GM21825 (cell line): Measurements from ENCODE around the gene HSD17B14.

Source experiments
- ATAC-seq: cut with Tn5 transposase; IDR thresholded peaks from one replicate; pipeline ENCODE4 v1.9.1; 2021; ENCODE audit warnings: mild to moderate bottlenecking, moderate library complexity; ENCODE audit not compliant: unreplicated experiment

The HSD17B14 gene

GRCh38 chr19:48830965-48831364 lies 5.3 kb downstream of the HSD17B14 start:
- no peak for ATAC-seq

DNA sequence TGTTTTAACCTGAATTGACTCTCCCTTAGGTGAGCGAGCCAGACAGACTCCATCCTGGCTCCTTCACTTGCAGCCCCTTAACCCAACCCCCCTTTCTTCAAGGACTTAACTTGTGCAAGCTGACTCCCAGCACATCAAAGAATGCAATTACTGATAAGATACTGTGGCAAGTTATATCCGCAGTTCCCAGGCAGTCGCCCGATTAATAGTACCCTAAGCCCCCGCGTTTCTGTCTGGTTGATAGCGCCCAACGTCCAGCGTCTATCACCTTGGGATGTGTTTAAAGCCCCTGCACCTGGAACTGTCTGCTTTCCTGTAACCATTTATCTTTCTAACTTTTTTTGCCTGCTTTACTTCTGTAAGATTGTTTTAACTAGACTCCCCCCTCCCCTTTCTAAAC lies 6.2 kb downstream of the HSD17B14 start:
- ATAC-seq: no peak

DNA sequence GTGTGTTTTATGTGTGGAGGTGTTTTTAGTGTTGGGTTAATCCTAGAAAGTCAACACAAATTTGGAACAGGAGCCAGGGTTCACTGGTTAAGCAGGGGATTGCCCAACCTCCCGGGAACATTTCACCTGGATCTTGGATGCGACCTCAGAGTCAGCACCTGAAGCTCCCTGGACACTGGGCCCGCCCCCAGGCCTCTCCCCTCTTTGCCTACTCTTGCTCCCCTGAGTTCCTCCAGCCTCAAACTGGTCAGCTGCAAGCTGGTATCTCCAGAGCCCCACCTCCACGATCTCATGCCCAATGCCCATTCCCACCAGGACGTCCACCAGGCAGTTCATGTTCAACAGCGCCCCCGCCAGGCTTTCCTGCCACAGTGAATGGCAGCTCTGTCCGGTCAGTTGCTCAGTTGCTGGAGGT lies 9.7 kb downstream of the HSD17B14 start:
- ATAC-seq: no peak

GRCh38 chr19:48822514-48822913 lies 13.8 kb downstream of the HSD17B14 start:
- ATAC-seq: no peak

GRCh38 chr19:48821633-48822032 lies 14.7 kb downstream of the HSD17B14 start:
- no peak for ATAC-seq

DNA sequence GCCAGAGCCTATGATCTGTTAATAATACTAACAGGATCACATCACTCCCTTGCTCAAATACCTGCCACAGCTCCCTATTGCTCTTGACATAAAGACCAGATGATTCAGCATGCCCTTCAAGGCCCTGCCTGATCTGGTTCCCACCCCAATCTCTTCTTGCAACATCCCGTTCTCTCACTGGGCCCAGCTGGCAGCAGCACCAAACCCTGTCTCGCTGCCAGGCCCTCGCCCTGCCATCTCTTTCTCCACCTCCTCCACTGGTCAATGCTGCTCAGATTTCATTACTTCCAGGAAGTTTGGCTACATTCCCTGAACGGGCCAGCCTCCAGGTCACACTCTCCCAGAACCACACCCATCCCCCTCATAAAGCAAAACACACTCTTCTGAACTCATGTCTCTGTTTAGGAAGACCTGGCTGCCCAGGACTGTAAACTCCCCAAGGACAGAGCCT lies 16.9 kb downstream of the HSD17B14 start:
- ATAC-seq: no peak

DNA sequence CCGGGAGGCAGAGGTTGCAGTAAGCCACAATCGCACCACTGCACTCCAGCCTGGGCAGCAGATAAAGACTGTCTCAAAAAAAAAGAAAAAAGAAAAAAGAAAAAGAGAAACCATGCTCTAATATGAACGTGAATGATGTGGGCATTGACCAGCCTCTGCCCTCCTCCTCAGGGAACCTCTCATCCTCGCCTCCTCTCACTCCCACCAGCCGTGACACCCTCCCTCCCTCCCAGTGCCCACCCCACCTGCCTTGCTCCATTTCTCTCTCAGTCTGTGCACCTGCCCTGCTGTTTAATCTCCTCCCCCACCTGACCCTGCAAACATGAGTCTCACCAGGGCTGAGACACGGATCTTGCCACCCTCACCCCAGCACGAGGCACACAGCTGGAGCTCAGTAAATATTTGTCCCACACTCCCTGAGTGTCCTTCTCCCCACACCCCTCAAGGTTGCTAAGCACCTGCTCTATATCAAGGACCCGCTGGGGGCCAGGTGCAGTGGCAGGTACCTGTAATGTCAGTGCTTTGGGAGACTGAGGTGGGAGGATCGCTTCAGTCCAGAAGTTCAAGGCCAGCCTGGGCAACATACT lies 18.0 kb downstream of the HSD17B14 start:
- ATAC-seq: no peak

DNA sequence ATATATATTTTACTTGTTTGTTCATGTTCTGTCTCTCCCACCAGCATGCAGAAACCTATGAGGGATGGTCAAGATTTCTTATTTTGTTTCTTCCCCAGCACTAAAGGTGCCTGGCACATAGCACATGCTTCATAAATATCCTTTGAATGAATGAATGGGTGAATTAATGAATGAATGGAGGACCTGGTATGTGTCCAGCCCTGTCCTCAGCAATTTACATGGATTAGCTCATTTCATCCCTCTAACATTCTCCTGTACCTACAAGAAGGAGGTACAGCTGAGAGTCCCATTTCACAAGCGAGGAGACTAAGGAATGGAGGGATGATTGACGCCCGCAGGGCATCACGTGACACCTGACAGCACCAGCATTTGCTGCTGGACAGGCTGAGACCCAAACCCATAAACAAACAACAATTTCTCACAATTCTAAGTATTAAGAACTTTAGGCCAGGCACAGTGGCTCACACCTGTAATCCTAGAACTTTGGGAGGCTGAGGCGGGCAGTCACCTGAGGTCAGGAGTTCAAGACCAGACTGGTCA lies 18.6 kb downstream of the HSD17B14 start:
- no peak for ATAC-seq

- no peak for ATAC-seq
These were observed 20.3 kb downstream of the HSD17B14 start for GRCh38 chr19:48815870-48816501.

DNA sequence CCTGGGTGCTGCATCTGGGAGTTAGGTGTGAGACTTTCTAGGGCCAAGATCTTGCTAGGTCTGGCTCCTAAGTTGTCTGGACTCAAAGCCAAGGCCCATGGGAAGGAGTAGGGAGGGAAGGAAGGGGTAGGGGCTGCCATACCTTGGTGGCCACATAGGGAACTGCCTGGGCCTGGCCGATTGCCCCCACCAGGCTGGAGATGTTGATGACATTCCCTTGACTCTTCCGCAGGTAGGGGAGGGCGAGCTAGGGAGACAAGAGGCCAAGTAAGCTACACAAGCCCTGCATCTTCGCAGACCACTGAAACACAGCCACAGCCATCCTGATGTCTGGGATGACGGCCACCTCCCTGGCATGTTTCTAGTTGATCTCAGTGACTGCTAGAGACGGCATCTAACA lies 21.4 kb downstream of the HSD17B14 start:
- ATAC-seq: no peak

DNA sequence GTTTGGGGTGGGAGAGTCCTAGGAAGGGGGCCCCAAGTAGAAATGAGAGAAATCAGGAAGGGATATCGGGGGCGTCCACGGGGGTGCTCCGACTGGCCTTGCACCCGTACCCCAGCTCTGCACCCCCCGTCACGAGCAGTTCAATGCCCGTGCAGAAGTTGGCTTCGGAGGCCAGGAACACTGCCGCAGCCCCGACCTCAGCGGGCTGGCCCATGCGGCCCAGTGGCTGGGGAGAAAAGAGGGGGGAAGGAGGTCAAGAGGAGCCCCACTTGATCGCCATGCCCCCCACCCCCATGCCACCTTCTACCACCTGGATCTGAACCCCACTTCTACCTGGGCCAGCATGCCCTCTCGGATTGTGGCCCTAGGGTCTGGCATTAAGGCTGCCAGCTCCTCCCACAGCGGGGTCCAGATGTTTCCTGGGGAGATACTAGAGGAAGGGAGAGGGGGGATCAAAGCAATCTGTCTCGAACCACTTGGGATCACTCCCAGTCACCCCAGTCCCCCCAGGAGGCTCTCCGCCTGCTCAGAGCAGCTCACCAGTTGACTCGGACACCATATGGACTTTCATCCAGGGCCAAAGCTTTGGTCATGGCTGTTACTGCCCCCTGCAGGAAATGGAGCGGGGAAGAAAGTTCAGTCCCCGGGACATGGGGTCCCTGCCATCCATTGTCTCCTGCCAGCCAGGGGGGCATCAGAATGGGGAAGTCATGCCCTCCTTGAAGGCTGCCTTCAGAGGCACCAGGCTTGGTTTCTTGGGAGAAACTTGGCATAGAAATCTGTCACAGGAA lies 23.0 kb downstream of the HSD17B14 start:
- no peak for ATAC-seq

DNA sequence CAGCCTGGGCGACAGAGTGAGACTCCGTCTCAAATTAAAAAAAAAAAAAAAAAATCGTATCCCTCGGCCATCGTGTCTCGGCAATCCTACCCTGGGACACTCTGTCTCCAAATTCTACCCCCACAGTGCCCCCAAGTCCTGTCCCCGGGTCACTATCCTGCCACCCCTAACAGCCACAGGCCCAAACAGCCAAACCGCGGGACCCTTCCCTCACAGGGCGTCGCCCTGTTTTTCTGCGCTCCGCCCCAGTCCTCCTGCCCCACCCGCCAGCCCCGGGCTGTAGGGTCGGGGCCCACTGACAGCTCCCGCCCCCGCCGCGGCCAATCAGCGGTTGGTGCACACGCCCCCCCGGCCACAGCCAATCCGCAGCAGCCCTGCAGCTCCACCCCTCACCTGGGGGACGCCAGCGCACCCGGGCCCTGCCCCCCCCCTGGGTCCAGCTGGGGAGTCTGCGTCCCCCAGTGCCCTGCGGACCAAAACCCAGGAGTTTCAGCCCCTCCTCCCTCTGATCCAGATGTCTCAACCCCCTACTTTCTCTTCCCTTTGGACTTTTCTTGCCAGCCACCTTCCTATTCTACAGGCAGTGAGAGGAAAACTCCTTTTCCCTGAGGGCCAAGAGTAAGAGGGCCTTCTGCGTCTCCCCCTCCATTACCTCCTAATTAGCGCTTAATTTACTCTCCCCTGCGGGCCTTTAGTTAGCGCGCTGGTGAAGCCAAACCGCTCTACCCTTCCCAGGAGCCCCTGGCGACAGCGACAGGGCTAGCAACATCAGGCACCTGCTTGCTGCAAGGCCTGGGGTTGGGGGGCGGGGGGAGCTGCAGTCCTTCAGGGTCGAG lies 24.0 kb downstream of the HSD17B14 start:
- ATAC-seq: peak; percentile 45

GRCh38 chr19:48810151-48810550 lies 26.1 kb downstream of the HSD17B14 start:
- ATAC-seq: no peak

GRCh38 chr19:48807590-48808308 lies 28.5 kb downstream of the HSD17B14 start:
- ATAC-seq: no peak

DNA sequence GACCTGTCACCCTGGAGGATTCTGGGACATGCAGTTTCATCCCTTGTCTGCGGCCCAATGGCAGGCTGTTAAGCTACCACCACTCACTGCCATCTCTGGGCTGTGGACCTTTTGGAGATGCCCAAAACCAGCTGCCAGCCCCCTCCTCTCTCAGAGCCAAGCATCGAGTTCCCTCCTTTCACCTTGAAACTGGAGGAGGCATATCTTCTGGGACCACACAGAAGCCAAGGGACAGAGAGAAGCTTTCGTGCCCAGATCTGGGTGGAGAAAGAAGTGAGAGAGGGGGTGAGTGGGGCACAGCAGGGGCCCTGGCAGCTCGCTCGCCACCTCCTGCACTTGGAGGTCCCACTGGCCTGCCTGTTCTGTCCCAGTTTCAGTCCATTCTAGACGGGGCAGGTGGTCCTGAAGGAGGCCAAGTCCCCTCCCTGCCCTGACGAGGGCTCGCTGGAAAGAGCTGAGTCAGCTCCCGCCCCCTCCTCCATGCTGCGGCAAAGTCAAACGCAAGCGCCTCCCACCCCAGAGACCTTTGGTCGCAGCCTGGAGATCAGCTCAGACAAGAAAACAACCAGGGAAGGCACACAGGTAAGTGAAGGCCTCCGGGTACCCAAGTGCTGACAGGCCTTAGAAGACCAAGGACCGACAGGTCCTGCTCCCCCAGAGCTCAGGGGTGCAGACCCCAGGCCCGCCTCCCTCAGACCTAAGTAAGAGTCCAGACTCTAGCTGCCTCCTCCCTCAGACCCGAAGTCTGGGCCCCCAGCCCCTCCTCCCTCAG lies 29.3 kb downstream of the HSD17B14 start:
- no peak for ATAC-seq

DNA sequence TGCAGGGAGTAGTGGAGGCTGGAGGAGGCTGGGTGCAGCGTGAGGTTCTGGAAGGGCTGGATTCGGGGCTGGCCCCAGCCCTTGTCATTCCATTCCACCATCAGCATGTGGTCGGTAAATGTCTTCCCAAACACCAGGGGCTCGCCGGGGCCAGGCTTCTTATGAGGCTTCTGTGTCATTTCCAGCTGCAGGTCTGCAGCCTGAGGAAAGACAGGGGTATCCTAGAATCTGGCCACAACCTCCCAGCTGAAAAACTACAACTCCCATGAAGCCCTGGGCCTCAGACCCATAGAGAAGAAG lies 29.8 kb downstream of the HSD17B14 start:
- ATAC-seq: no peak

DNA sequence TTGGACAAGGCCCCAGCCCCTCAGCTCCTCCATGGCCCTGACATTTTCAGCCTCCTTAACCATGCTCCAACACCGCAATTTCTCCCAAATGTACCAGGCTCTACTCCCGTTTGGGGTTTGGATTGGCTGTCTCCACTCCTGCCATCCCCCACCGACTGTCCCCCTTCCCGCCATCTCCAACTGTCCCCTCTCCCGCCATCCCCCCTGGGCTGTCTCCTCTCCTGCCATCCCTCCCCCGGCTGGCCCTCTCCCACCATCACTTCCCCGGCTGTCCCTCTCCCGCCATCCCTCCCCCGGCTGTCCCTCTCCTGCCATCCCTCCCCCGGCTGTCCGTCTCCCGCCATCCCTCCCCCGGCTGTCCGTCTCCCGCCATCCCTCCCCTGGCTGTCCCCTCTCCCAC lies 30.8 kb downstream of the HSD17B14 start:
- ATAC-seq: no peak

DNA sequence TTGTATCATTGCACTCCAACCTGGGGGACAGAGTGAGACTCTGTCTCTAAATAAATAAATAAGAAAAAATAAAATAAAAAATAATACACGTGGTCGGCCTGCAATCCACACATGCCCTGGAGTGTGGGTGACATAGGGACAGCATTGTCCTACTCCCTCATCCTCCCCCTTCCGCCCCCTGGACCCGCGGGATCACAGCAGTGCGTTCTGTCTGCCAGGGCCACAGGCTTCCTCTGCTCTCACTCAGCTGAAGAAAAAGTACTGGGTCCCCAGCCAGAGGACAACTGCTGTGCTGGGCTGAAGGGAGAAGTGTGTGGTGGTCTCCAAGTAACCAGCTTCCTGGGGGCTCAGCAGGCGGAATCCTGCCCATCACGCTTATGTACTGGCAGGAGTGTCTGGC lies 31.8 kb downstream of the HSD17B14 start:
- no peak for ATAC-seq

GRCh38 chr19:48802623-48803022 lies 33.7 kb downstream of the HSD17B14 start:
- ATAC-seq: no peak
